Right lung (tissue), 10 donors: Measurements from ENCODE around the gene CLEC4A. TPM values are rescaled to one million over a fixed set of nuclear protein-coding genes. Genes with fewer than 3 reads are reported as not detected.
"Not testable (repeated sequence)": the region's sequence is repeated elsewhere in the genome, so short reads cannot be mapped to it uniquely, and the experiment has no call there.

Experiments
- DNase-seq, 2 donors: peaks; one replicate each; pipeline ENCODE4 v3.0.0-alpha.2; 2013
- long read RNA-seq, 8 donors: transcript quantifications; one replicate each; lab custom pipeline, GENCODE V29; 2026
- polyA plus RNA-seq, 5 donors: library from polyadenylated mRNA; unstranded; fragments of 120-200 nt; gene quantifications; one replicate each; pipeline versions ENCODE4 v1.2.1 to v1.2.3, GENCODE V29; 2013; ENCODE audit warnings: inconsistent platforms in 1 of 5, low replicate concordance in 1 of 5; ENCODE audit not compliant: insufficient read length in 5 of 5, insufficient read depth in 1 of 5

The CLEC4A gene
- 1 to 10 TPM; 2.5 to 4.3 (median 2.7) TPM for polyA plus RNA-seq
- long read RNA-seq, donor 1 = 0 reads
- long read RNA-seq, donor 2 = 0 reads
- long read RNA-seq, donor 3, partial matches to known transcripts = 7 of 7 reads
- long read RNA-seq, donor 3, other reads (novel, unspliced or antisense) = 0 of 7 reads
- long read RNA-seq, donor 4, partial matches to known transcripts = 0 of 1 reads
- long read RNA-seq, donor 4, other reads (novel, unspliced or antisense) = 0 of 1 reads
- long read RNA-seq, donor 5 = 0 reads
- long read RNA-seq, donor 6 = 0 reads
- long read RNA-seq, donor 7 = 0 reads
- long read RNA-seq, donor 8 = 0 reads

DNA sequence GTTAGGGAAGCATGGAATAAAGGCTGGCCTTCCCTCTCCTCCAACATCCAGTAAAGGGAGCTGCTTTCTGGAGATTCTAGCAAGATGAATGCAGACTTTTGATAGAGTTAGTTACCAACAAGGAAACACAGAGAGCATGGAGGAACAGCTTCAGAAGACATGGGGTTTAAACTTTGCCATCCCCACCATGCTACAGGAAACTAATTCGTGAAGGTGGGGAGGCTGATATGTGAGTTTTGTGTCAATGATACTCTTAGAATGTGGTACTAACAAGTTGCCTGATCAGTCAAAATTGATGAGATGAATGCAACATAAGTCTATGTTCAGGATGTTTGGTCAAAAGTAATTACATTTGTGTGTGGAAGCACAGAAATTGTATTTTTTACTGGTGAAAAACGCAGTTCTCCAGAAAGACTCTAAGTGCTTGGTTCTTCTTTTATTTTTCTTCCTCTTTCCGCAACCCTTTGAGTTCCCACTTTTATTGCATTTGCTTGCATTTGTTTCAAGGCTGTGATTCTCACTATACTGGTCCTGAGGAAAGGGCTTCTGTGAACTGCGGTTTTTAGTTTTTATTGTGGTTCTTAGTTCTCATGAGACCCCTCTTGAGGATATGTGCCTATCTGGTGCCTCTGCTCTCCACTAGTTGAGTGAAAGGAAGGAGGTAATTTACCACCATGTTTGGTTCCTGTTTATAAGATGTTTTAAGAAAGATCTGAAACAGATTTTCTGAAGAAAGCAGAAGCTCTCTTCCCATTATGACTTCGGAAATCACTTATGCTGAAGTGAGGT is at the start of gene CLEC4A:
Gene CLEC4A, plus strand, starts transcription at position 494 of the 789 bp plus-strand sequence. Its CDS starts 262 bp downstream, at position 756.
- DNase-seq = no peak

DNA sequence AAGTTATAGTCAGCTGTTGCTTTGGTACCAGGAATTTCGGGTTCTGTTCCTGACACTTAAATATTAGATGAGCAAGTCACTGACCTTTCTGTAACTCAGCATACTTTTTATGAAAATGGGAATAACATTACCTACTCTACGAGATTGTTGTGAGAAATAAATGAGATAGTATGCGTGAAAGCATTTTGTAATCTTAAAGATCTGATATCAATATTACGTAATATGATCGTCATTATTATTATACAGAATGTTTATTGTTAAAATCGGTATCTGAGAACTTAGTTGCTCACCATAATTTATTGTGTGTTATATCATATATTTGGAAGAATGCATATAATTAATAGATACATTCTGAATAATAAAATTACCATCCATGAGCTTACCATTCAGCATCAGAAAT is 47.5 kb upstream of the CLEC4A start:
- no peak for DNase-seq

DNA sequence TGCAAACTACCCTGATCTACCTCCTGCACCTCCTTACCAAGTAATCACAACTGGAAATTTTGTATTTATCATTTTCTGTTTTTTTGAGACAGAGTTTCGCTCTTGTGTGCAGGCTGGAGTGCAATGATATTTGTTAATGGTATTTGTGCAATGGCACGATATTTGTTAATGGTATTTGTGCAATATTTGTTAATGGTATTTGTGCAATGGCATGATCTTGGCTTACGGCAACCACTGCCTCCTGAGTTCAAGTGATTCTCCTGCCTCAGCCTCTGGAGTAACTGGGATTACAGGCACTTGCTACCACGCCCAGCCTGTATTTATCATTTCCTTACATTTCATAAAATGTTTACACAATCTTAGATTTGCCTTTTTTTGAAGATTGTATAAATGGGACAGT is 47.1 kb upstream of the CLEC4A start:
- DNase-seq = no peak

DNA sequence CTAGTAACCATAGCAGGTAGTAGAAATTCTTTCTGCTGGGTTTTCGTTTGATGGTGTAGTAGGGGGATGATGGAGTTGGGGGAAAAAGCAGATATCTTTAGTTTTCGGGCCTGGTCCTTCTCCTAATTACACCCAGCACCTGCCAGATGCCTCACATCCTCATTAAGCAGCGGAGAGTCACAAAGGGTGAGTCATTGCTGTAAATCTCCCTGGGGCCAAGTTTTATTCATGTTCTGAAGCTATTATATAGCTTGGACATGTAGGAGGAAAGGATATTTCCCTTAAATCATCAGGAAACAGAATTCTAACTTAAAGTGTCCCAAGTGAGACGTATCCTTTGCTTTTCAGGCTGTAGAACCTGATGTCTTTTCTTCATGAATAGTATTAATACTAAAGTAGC is 46.2 kb upstream of the CLEC4A start:
- DNase-seq = no peak

DNA sequence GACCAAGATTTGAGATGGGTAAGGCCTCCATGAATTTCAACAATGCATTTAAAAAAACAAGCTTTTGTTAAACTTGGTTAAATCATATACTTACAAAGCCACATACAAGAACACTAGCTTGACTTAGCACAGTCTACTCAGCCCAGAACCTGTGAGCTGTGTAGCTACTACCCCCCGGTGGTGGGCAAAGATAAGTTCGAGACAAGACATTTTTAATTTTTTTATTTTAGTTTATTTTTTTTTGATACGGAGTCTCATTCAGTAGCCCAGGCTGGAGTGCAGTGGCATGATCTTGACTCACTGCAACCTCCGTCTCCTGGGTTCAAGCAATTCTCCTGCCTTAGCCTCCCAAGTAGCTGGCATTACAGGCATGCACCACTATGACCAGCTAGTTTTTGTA is 45.0 kb upstream of the CLEC4A start:
- no peak for DNase-seq

DNA sequence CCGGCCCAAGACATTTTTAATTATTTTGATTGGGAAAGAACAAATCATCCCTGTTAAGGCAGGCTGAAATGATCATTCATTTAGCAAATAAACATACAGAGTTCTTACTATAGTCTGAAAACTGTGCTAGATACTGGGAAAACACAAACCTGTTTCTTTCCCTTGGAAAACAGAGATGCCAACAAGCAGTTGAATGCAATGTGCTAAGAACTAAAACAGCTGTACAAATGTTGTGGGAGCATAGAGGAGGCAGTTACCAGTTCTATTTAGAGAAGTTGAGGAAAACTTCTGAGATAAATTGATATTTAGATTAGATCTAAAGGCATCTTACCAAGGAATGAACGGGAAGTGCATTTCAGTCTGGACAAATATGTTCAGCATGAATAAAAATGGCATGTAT is 44.5 kb upstream of the CLEC4A start:
- no peak for DNase-seq

DNA sequence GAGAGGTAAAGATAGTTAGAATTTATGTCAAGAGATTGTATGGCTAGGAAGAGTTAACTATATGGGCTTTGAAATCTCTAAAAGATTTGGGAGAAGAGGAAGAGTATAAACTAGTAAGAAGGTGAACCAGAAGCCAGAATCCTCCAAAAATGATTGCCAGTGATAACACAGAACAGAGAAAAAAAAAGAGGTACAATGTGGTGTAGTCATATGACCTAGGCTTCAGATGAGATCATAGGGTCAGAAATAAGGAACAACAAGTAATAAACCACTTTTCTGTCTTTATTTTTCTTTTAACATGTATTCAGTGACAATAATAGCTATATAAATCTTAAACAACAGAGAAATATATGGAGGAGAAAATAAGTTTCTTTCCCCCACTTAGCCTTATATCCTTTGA is 43.3 kb upstream of the CLEC4A start:
- DNase-seq = no peak

DNA sequence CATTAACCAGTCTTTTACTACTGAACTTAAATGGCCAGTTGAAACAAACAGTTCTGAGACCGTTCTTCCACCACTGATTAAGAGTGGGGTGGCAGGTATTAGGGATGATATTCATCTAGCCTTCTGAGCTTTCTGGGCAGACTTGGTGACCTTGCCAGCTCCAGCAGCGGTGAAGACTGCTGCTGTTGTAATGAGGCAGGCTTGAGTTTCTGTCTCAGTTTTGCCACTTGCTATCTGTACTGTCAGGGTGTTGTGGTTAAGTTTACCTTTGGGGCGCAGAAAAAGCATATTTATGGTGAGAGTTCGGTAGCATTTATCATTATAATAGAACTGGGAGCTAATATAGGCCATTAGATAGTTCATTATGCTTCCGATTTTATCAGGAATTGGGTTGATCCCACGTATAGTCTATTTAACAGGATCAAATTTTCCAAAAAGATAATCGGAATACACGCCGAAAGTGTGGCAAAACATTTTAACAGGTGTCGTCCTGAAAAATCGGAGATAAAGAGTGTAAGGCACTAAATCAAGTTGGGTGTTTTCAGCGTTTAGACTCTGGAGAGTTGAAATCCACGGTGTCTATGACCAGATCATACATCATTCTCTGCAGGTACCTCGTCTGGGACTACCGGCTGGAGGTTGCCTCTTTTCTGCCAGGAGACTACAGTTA is 42.0 kb upstream of the CLEC4A start:
- DNase-seq = peak in 1 of 2 donors; percentile 6

DNA sequence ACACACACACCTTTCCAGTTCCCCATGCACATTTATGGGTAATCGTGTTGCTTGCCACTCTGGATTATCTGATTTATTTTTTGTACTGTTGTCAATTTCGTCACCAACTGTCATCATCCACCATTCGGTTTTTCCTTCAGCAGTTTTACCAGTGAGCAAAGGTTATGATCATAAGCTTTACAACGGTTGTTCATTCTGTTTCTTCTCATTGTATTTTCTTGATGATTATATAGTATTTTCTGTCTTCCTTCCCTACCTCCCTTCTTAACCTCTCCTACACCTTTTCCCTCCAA is 40.7 kb upstream of the CLEC4A start:
- DNase-seq = no peak

DNA sequence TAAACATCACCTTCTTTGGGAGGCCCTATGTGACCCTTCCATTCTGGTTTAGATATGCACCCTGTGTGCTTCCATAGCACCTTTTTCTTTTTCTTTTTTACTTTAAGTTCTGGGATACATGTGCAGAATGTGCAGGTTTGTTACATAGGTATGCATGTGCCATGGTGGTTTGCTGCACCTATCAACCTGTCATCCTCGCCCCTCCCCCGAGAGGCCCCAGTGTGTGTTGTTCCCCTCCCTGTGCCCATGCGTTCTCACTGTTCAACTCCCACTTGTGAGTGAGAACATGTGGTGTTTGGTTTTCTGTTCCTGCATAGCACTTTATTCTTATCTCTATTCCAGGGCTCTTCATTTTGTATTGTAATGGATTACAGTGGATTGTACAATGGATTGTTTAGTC is 39.1 kb upstream of the CLEC4A start:
- not testable (repeated sequence) for DNase-seq

DNA sequence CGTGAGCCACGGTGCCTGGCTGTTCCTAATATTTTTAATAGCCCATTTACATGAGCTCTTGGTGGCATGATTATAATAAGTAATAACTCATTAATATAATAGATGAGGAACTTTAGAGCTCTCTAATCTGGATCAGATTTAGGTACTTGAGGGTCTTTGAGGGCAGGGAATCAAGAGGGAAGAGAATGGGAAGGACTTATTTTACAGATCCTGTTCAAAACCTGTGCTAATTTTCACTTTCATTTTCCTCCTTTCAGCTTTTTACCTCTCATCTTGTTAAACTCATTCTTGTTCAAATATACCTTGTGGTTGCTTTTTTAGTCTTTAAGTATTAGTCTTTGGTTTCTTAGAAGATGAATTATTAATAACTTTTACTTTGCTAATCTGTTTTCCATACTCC is 35.8 kb upstream of the CLEC4A start:
- no peak for DNase-seq

DNA sequence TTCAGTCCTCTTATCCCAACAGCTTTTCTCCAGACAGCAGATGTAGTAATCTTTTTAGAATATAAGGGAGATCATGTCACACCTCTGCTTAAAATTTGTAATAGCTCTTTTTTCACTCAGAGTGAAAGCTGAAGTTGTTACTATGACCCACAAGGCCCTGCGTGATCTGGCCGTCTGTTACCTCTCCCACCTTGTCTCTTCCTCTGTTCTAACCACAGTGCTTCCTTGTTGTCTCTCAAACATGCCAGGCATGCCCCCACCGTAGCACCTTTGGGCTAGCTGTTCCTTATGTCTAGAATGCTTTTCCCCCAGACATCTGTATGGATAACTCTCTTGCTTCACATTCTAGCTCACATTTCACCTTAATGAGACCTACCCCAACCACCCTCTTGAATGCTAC is 34.8 kb upstream of the CLEC4A start:
- DNase-seq = no peak

DNA sequence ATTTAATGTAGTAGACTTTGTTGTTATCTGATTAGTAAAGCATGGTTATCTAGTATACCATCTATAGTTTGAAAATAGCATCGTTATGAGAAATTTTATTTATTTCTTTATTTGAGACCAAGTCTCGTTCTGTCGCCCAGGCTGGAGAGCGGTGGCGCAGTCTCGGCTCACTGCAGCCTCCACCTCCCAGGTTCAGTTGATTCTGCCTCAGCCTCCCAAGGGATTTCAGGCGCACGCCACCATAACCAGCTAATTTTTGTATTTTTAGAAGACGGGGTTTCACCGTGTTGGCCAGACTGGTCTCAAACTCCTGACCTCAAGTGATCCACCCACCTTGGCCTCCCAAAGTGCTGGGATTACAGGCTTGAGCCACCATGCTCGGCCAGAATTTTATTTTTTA is 34.1 kb upstream of the CLEC4A start:
- DNase-seq = not testable (repeated sequence)

DNA sequence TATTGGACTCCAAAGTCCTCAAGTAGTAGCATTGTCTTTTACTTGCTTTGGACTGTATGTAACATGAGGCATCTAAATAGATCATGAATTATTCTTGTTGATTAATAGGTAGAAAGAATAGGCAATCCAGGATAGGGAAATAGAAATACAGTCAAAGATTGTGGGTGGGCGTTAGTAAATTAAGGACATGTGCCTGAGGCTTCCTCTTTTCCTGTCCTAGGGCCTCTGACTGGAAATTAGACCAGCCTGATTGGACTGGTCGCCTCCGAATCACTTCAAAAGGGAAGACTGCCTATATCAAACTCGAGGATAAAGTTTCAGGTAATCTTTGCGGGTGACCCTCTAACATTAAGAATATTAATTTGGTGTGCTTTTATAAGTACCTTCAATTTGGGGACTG is 33.7 kb upstream of the CLEC4A start:
- DNase-seq = no peak

DNA sequence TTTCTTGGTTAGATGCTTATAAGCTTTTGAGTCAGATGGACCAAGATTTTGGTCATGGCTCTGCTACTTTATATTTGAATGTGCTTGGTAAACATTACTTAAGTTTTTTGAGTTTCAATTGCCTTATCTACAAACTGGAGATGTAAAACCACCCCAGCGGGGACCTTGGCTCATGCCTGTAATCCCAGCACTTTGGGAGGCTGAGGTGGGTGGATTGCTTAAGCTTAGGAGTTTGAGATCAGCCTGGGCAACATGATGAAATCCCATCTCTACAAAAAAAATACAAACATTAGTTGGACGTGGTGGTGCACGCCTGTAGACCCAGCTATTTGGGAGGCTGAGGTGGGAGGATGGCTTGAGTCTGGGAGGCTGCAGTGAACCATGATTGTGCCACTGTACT is 30.1 kb upstream of the CLEC4A start:
- no peak for DNase-seq

DNA sequence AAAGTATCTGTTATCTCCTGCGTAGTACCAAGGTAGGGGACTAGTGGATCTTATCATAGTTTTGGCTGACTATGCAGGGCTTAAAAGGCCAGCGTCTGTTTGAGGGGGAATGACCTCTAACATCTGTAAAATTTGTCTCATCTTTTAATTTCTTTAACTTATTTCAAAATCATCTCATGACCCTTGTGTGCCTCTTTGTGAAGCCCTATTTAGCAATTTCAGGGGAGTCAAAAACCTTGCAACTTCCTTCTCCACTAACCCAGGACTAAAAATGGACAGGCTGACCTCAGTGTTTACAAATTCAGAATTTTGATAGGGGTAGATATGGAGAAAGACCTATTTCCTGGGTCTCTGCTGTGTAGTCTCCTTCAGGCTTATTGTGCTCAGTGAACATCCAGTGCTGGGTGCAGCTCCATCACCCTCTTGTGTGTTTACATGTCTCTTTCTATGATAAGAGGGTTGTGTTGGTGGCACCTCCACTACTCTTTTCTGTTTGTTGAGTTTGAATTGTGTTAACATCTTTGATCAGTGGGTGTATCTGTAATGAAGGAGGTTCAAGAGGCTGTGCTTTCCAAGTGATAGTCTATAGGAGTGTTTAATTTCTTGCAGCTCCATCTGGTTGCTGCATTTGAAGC is 27.0 kb upstream of the CLEC4A start:
- no peak for DNase-seq

DNA sequence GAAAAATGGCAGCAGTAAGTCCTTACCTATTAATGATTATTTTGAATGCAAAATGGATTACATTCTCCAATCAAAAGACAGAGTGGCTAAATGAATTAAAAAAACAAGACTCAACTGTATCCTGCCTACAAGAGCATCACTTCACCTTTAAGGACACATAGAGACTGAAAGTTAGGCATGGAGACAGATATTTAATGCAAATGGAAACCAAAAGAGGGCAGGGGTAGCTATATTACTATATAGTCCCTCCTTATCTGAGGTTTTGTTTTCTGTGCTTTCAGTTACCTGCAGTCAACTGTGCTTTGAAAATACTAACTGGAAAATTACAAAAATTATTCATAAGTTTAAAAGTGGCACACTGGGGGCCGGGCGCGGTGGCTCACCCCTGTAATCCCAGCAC is 24.2 kb upstream of the CLEC4A start:
- DNase-seq = no peak

DNA sequence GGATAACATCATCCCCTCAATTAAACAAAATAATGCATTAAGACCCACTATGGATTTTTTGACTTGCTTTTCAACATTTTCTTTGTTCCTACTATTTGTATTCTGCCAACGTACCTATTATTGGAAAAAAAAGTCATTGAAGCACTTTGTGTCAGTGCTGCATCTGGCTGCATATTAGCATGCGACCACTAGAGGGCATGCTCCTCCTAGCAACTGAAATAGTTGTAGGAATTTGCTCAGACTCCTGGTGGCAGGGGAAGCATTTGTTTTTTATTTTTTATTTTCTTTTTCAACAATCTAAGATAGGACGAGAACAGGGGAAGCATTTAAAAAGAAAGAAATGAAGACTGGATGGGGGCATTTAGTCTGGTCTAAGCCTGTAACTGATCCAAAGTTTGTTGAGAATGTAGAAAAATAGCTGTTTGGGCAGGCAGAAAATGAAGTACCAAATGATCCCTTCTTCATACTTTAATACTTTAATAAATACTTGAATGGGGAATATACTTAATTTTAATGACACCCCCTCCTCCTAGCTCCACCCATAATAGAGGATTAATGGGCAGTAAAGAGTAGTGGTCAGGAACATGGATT is 14.5 kb upstream of the CLEC4A start:
- DNase-seq = peak; percentile 46 to 72

DNA sequence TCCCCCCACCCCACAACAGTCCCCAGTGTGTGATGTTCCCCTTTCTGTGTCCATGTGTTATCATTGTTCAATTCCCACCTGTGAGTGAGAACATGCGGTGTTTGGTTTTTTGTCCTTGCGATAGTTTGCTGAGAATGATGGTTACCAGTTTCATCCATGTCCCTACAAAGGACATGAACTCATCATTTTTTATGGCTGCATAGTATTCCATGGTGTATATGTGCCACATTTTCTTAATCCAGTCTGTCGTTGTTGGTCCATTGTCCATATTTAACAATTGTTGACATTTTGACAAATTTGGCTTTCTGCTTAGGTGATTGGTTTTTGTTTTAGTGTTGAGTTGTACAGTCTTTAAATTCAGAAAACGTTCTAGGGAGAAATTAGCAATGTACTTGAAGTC is 10.3 kb upstream of the CLEC4A start:
- DNase-seq = not testable (repeated sequence)

DNA sequence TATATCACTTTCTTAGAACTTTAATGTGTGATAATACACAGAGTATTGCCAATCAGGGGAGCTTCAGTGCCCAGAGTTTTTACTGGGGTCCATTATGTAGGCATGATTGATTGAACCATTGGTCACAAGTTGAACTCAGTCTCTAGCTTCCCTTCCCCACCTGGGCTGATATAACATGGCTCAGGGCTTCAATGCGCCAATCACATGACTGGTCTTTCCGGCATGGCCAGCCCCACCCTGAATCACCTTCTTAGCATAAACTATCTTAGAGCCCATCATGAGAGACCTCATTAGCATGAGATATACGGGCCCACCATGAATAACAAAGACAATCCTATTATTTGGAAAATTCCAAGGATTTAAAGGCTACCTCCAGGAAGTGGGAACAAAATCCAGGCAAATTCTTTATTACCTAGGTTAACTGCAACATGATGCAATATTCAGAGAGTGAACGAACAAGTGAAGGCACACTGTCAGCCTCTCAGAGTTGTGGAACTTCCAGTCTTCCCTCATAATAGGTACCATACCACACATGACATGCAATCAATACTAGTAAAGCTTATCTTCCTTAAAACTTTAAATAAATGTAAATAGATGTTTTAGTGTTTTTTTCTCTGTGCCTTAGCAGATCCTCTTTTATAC is 3.2 kb upstream of the CLEC4A start:
- no peak for DNase-seq

DNA sequence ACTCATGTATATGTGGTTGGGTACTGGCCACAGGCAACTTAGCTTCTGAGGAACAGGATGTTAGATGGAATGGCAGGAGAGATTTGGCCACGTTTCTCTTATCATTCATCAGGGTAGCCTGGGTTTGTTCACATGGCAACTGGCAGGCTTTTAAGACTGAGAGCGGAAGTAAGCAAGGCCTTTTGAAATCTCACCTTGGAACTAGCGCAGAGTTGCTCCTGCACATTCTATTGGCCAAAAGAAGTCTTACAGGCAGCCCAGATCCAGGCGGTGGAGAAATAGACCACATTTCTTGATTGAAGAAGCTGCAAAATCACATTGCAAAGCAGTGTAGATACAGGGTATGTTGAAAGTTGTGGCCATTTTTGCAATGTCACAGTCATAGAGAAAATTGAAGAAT is 3.7 kb downstream of the CLEC4A start:
- DNase-seq = no peak
